ENCODE measurements around the gene SIGLEC1. TPM values are rescaled to one million over a fixed set of nuclear protein-coding genes. Genes with fewer than 3 reads are reported as not detected.

Gene SIGLEC1
- total and polyA plus RNA-seq, 10 of the 15 experiments (the other 5 are each of a cell fraction or from before 2014, with no cell fraction given) = 0.05 TPM; not detected in 9

GRCh38 chr20:3704087-3704486 is 8.3 kb downstream of the SIGLEC1 start:
- Histone ChIP-seq H3K9ac (ENCODE audit: control insufficient read depth, insufficient read depth, low read length) (no peak overlapping the region), H3K27ac (ENCODE audit: control insufficient read depth, insufficient read depth) (no peak overlapping the region), H3K9me3 (replicated peaks; ENCODE audit: control insufficient read depth, insufficient read depth, low read length) (no peaks in the 10 kb centered on the region), H3K79me2 (ENCODE audit: control insufficient read depth, insufficient read depth, low read length) (no peaks in the 10 kb centered on the region), H3K27me3 (replicated peaks in 1 of 2; ENCODE audit: control insufficient read depth in 2 of 2, insufficient read depth in 2 of 2, low read length in 1 of 2) (peaks cover 0 to 2% of the 10 kb centered on the region in 2 experiments; a peak in 2 of 4 replicates), H3K4me3 (no peak overlapping the region), H2AFZ (ENCODE audit: control insufficient read depth, low read depth, low read length) (no peak overlapping the region), H4K20me1 (ENCODE audit: control insufficient read depth, insufficient read depth) (no peaks in the 10 kb centered on the region), H3K4me2 (ENCODE audit: control insufficient read depth, insufficient read depth) (no peak overlapping the region), H3K4me1 (ENCODE audit: control insufficient read depth, insufficient read depth, low read length) (no peaks in the 10 kb centered on the region), H3K36me3 (ENCODE audit: control insufficient read depth in 2 of 2, insufficient read depth in 2 of 2, low read length in 1 of 2) (no peaks in the 10 kb centered on the region)
- intact Hi-C loops (cut with micrococcal nuclease; ENCODE audit: unreplicated experiment) (no loop called here), in situ Hi-C loops (cut with MboI) (no loop called here)
- ChIA-PET RAD21 (ENCODE audit: unreplicated experiment) (no interaction called here), POLR2A (no interaction called here), SMC1A (ENCODE audit: uncharacterized antibody, unreplicated experiment) (no interaction called here), CTCF (interaction anchor here (1.0 to 2.0 kb wide), 3 partner anchors 10 to 14 kb away, joined by 3 to 7 read pairs (median 3); no protein-coding TSS in a partner anchor)
- 42% methylated on average over 5 of the region's 5 CpGs for WGBS (ENCODE audit: insufficient coverage, insufficient replicate concordance, low lambda C conversion rate, missing lambda C conversion rate)
- TF ChIP-seq MEF2A (IDR thresholded peaks at IDR 0.05; ENCODE audit: insufficient read depth, low read depth, low read length) (no peak), SMAD1 (IDR thresholded peaks at IDR 0.05; ENCODE audit: low read depth, partially characterized antibody) (no peak), ZNF274 (IDR thresholded peaks at IDR 0.05; ENCODE audit: insufficient read depth, insufficient read length) (no peak), NR2C2 (IDR thresholded peaks at IDR 0.05; ENCODE audit: borderline replicate concordance, control insufficient read depth, insufficient read length, low read depth) (no peak), PBX3 (IDR thresholded peaks at IDR 0.05; ENCODE audit: insufficient replicate concordance, low read depth, low read length) (no peak), SMAD5 (IDR thresholded peaks at IDR 0.05; ENCODE audit: low read depth) (no peak), ESRRA (IDR thresholded peaks at IDR 0.05; ENCODE audit: low read length) (no peak), NKRF (conservative IDR thresholded peaks at IDR 0.05) (no peak), HDGF (IDR thresholded peaks at IDR 0.05) (no peak), SRF (IDR thresholded peaks at IDR 0.05; ENCODE audit: low read depth in 2 of 2, low read length in 2 of 2) (no peak), ASH2L (IDR thresholded peaks at IDR 0.05; ENCODE audit: borderline replicate concordance, low read depth) (no peak), SUPT20H (IDR thresholded peaks at IDR 0.05; ENCODE audit: borderline replicate concordance, control insufficient read depth, low read depth, low read length) (no peak), DPF2 (IDR thresholded peaks at IDR 0.05) (no peak), SMARCA5 (IDR thresholded peaks at IDR 0.05) (no peak), BCL11A (IDR thresholded peaks at IDR 0.05; ENCODE audit: low read depth, low read length) (no peak), RAD51 (IDR thresholded peaks at IDR 0.05) (no peak)
- FAIRE-seq = no peak
- no peak for DNase-seq (ENCODE audit: low read depth, low spot score)
- no peak for ATAC-seq
- BruUV-seq (replicated peaks) = no TSS peak
